Activated B cell treated with CpG ODN at 0.5 μM for 24 hours (primary cell): ENCODE results near the gene ASB10. TPM values are rescaled to one million over a fixed set of nuclear protein-coding genes. Genes with fewer than 3 reads are reported as not detected.

ENCODE experiments used
- ATAC-seq: fragments of 200-7000 bp; cut with Tn5 transposase; one replicate; pipeline ENCODE4 v1.10.0; 2021; ENCODE audit warnings: low read depth, mild to moderate bottlenecking, moderate library complexity
- CTCF ChIA-PET: fragments of 350-600 bp; sonication (Branson Sonifier 250); formaldehyde crosslinking; loops from one replicate; lab custom pipeline; 2021; ENCODE audit warnings: antibody characterized with exemption; lab: Charles Lee
- POLR2A ChIA-PET: fragments of 350-600 bp; sonication (Branson Sonifier 250); formaldehyde crosslinking; loops from one replicate; lab custom pipeline; 2021; ENCODE audit warnings: antibody characterized with exemption; lab: Charles Lee
- DNase-seq: peaks from one replicate; pipeline ENCODE4 v3.0.0; 2022
- H3K27ac Mint-ChIP-seq: one replicate; pipeline ENCODE4 v1.8.0; 2020; ENCODE audit warnings: mixed read lengths
- H3K27me3 Mint-ChIP-seq: one replicate; pipeline ENCODE4 v1.8.0; 2021; ENCODE audit warnings: mixed read lengths
- H3K36me3 Mint-ChIP-seq: one replicate; pipeline ENCODE4 v1.8.0; 2021; ENCODE audit warnings: low read depth, mixed read lengths
- H3K4me1 Mint-ChIP-seq: one replicate; pipeline ENCODE4 v1.8.0; 2021; ENCODE audit warnings: mixed read lengths
- H3K4me3 Mint-ChIP-seq: one replicate; pipeline ENCODE4 v1.8.0; 2020; ENCODE audit warnings: mild to moderate bottlenecking, mixed read lengths
- H3K9me3 Mint-ChIP-seq: one replicate; pipeline ENCODE4 v1.8.0; 2020; ENCODE audit warnings: mixed read lengths
- CTCF ChIP-seq: fragments of 200-600 bp; IDR thresholded peaks from one replicate; pipeline ENCODE4 v1.8.0; 2022; ENCODE audit warnings: antibody characterized with exemption, mild to moderate bottlenecking
- intact Hi-C: fragments of 100-400 bp; cut with micrococcal nuclease; formaldehyde crosslinking; loops from one replicate; pipeline ENCODE4 v1.15.1; 2024
- total RNA-seq: library from RNA; stranded (reverse); gene quantifications from 2 replicates; pipeline ENCODE4 v1.2.3, GENCODE V29; 2022

Gene ASB10
- total RNA-seq, 1 donor from 2014 or later: not detected

GRCh38 chr7:151166629-151167196, 20.3 kb downstream of the ASB10 start:
- ATAC-seq: peak; percentile 19
- intact Hi-C loops: loop anchor here (5.0 kb wide), 1 partner anchor 66 kb away; the partner anchor contains the start of gene CHPF2
- no peak for TF ChIP-seq CTCF

GRCh38 chr7:151161757-151162156, 25.3 kb downstream of the ASB10 start:
- DNase-seq: no peak

More at GRCh38 chr7:151166629-151167196, 20.3 kb downstream of the ASB10 start:
- Mint-ChIP-seq H3K4me3 (peak overlapping the region; percentile 42), H3K27ac (no peak overlapping the region), H3K4me1 (peaks cover 12% of the 10 kb centered on the region), H3K27me3 (peaks cover 39% of the 10 kb centered on the region), H3K9me3 (no peaks in the 10 kb centered on the region), H3K36me3 (no peaks in the 10 kb centered on the region)
- ChIA-PET CTCF (interaction anchor here (0.9 to 1.3 kb wide), 2 partner anchors 43 to 76 kb away, joined by 3 read pairs; no protein-coding TSS in a partner anchor), POLR2A (no interaction called here)
- DNase-seq: no peak

GRCh38 chr7:151157645-151158329, 29.3 kb downstream of the ASB10 start:
- no peak for TF ChIP-seq CTCF
- ATAC-seq (no peak), DNase-seq (no peak)
- H3K9me3 Mint-ChIP-seq: no peaks in the 10 kb centered on the region
- ChIA-PET POLR2A (no interaction called here), CTCF (interaction anchor here (0.8 kb wide), 1 partner anchor 10 kb away, joined by 3 read pairs; the partner anchor contains the start of gene GBX1)
- intact Hi-C loops: no loop called here
- H3K4me1 Mint-ChIP-seq: no peaks in the 10 kb centered on the region
- no peaks in the 10 kb centered on the region for H3K36me3 Mint-ChIP-seq
- H3K4me3 Mint-ChIP-seq: no peak overlapping the region
- peaks cover 28% of the 10 kb centered on the region for H3K27me3 Mint-ChIP-seq
- no peak overlapping the region for H3K27ac Mint-ChIP-seq

More at GRCh38 chr7:151161757-151162156, 25.3 kb downstream of the ASB10 start:
- no peak for TF ChIP-seq CTCF
- peaks cover 5% of the 10 kb centered on the region for H3K4me1 Mint-ChIP-seq
- no peak overlapping the region for H3K4me3 Mint-ChIP-seq
- H3K27ac Mint-ChIP-seq: no peak overlapping the region
- intact Hi-C loops: no loop called here
- H3K36me3 Mint-ChIP-seq: no peaks in the 10 kb centered on the region
- peaks cover 18% of the 10 kb centered on the region for H3K27me3 Mint-ChIP-seq
- CTCF ChIA-PET: no interaction called here
- POLR2A ChIA-PET: no interaction called here
- no peak for ATAC-seq
- H3K9me3 Mint-ChIP-seq: no peaks in the 10 kb centered on the region

GRCh38 chr7:151152643-151153513, 34.2 kb downstream of the ASB10 start:
- Mint-ChIP-seq H3K36me3 (no peaks in the 10 kb centered on the region), H3K4me1 (no peaks in the 10 kb centered on the region), H3K4me3 (no peak overlapping the region), H3K27me3 (peaks cover 33% of the 10 kb centered on the region), H3K27ac (no peak overlapping the region), H3K9me3 (no peaks in the 10 kb centered on the region)
- intact Hi-C loops: no loop called here
- ChIA-PET POLR2A (no interaction called here), CTCF (no interaction called here)
- no peak for ATAC-seq
- no peak for DNase-seq
- TF ChIP-seq CTCF: no peak
